GM06990 (cell line): ENCODE data around the gene PRSS35.

Experiments
- DNase-seq: peaks from one replicate; pipeline ENCODE4 v3.0.0-alpha.2; 2011; ENCODE audit not compliant: insufficient read length; ENCODE audit errors: extremely low read depth
- H3K27me3 ChIP-seq: replicated peaks from 2 replicates; pipeline ENCODE4 v1.6.0; 2011; ENCODE audit warnings: low read length; ENCODE audit not compliant: control insufficient read depth, insufficient read depth
- H3K36me3 ChIP-seq: 2 replicates; pipeline ENCODE4 v1.5.1; 2011; ENCODE audit warnings: low read length; ENCODE audit not compliant: control insufficient read depth, insufficient read depth
- H3K4me3 ChIP-seq: replicated peaks from 2 replicates; pipeline ENCODE4 v1.5.1; 2011; ENCODE audit warnings: low read depth, mild to moderate bottlenecking, control low read depth, low read length
- CTCF ChIP-seq: IDR thresholded peaks from 2 replicates; pipeline ENCODE4 v1.5.1; 2011; ENCODE audit warnings: low read length, control low read depth, mild to moderate bottlenecking, inconsistent platforms; ENCODE audit not compliant: insufficient read depth, poor library complexity, severe bottlenecking

The PRSS35 gene

GRCh38 chr6:83511901-83512681 lies at the start of gene PRSS35:
TSS of gene PRSS35 (plus strand) at chr6:83512534. CDS start at chr6:83523442, 10,908 bp downstream.
- peak; percentile 66 for TF ChIP-seq CTCF
- H3K27me3 ChIP-seq = no peaks in the 10 kb centered on the region; the same call in 1 of the 2 replicates
- H3K36me3 ChIP-seq = no peaks in the 10 kb centered on the region
- H3K4me3 ChIP-seq = no peak within 1 kb of the TSS; the same call in 1 of the 2 replicates
- DNase-seq = peak; percentile 28

GRCh38 chr6:83463886-83464285 lies 48.4 kb upstream of the PRSS35 start:
- H3K27me3 ChIP-seq = no peaks in the 10 kb centered on the region
- H3K36me3 ChIP-seq = no peaks in the 10 kb centered on the region
- TF ChIP-seq CTCF = no peak
- no peak overlapping the region for H3K4me3 ChIP-seq
- DNase-seq = no peak

GRCh38 chr6:83464381-83465140 lies 47.8 kb upstream of the PRSS35 start:
- no peaks in the 10 kb centered on the region for H3K36me3 ChIP-seq
- H3K4me3 ChIP-seq = no peak overlapping the region
- no peak for DNase-seq
- TF ChIP-seq CTCF = no peak
- H3K27me3 ChIP-seq = no peaks in the 10 kb centered on the region

GRCh38 chr6:83466328-83466727 lies 46.0 kb upstream of the PRSS35 start:
- Histone ChIP-seq H3K27me3 (no peaks in the 10 kb centered on the region), H3K36me3 (no peaks in the 10 kb centered on the region), H3K4me3 (no peak overlapping the region)
- DNase-seq = no peak
- no peak for TF ChIP-seq CTCF

- no peak for DNase-seq
- no peak overlapping the region for H3K4me3 ChIP-seq
- no peaks in the 10 kb centered on the region for H3K36me3 ChIP-seq
- no peak for TF ChIP-seq CTCF
- no peaks in the 10 kb centered on the region for H3K27me3 ChIP-seq
These were observed 44.7 kb upstream of the PRSS35 start for GRCh38 chr6:83467620-83468036.
